Upper lobe of right lung (tissue), 1 donor: ENCODE data around the gene CNNM3. TPM values are rescaled to one million over a fixed set of nuclear protein-coding genes. Genes with fewer than 3 reads are reported as not detected.

Experiments
- ATAC-seq: fragments of 200-7000 bp; cut with Tn5 transposase; one replicate; pipeline ENCODE4 v1.9.1; 2020; ENCODE audit warnings: mild to moderate bottlenecking, moderate library complexity
- DNase-seq: peaks from one replicate; pipeline ENCODE4 v3.0.0-alpha.2; 2020
- H3K27ac ChIP-seq: fragments of 200-600 bp; one replicate; pipeline ENCODE4 v1.8.0; 2022
- H3K27me3 ChIP-seq: fragments of 200-600 bp; one replicate; pipeline ENCODE4 v1.8.0; 2022; ENCODE audit warnings: mild to moderate bottlenecking
- H3K36me3 ChIP-seq: fragments of 200-600 bp; one replicate; pipeline ENCODE4 v1.8.0; 2022
- H3K4me1 ChIP-seq: fragments of 200-600 bp; one replicate; pipeline ENCODE4 v1.8.0; 2022
- H3K4me3 ChIP-seq: fragments of 200-600 bp; one replicate; pipeline ENCODE4 v1.8.0; 2022; ENCODE audit warnings: mild to moderate bottlenecking
- H3K9me3 ChIP-seq: fragments of 200-600 bp; one replicate; pipeline ENCODE4 v1.8.0; 2022
- CTCF ChIP-seq: fragments of 200-600 bp; IDR thresholded peaks from one replicate; pipeline ENCODE4 v1.8.0; 2022; ENCODE audit warnings: antibody characterized with exemption
- intact Hi-C: fragments of 100-400 bp; cut with DNase I; formaldehyde crosslinking; loops from one replicate; pipeline ENCODE4 v1.11.0; 2022
- total RNA-seq: library from RNA; stranded (reverse); fragmentation: NEBNext Ultra II Directional; extraction: Animal tissue kit (Norgen Biotek cat#: 25700); gene quantifications from one replicate; pipeline ENCODE4 v1.2.1, GENCODE V29; 2021
- donor health status: DM: no; HTN: yes; CAD: no; lungs with severe emphysema.

The CNNM3 gene
- total RNA-seq, 1 donor from 2014 or later: 34.1 TPM

- no peaks in the 10 kb centered on the region for H3K9me3 ChIP-seq
- H3K27ac ChIP-seq: peak overlapping the region; percentile 94
- TF ChIP-seq CTCF: no peak
- peaks cover 40% of the 10 kb centered on the region for H3K36me3 ChIP-seq
- no peak for ATAC-seq
- H3K4me3 ChIP-seq: peak overlapping the region; percentile 91
- peaks cover 46% of the 10 kb centered on the region for H3K4me1 ChIP-seq
- intact Hi-C loops: loop anchor here (5.0 kb wide), 1 partner anchor 84 kb away; no protein-coding TSS in a partner anchor
- no peak for DNase-seq
- no peaks in the 10 kb centered on the region for H3K27me3 ChIP-seq
These were observed 51.9 kb downstream of the CNNM3 start for GRCh38 chr2:96867756-96868554.

- ATAC-seq: peak; percentile 77
- H3K4me3 ChIP-seq: peak overlapping the region; percentile 91
- peak; percentile 91 for DNase-seq
- peak; percentile 64 for TF ChIP-seq CTCF
- H3K27ac ChIP-seq: peak overlapping the region; percentile 94
- peaks cover 54% of the 10 kb centered on the region for H3K4me1 ChIP-seq
- intact Hi-C loops: loop anchor here (5.0 kb wide), 1 partner anchor 84 kb away; no protein-coding TSS in a partner anchor
- no peaks in the 10 kb centered on the region for H3K9me3 ChIP-seq
- peaks cover 32% of the 10 kb centered on the region for H3K36me3 ChIP-seq
- H3K27me3 ChIP-seq: no peaks in the 10 kb centered on the region
These were observed 52.6 kb downstream of the CNNM3 start for GRCh38 chr2:96868555-96869280.

- H3K4me1 ChIP-seq: peaks cover 59% of the 10 kb centered on the region
- H3K9me3 ChIP-seq: no peaks in the 10 kb centered on the region
- no peak for TF ChIP-seq CTCF
- peak overlapping the region; percentile 91 for H3K4me3 ChIP-seq
- no peaks in the 10 kb centered on the region for H3K27me3 ChIP-seq
- ATAC-seq: peak; percentile 54
- H3K36me3 ChIP-seq: peaks cover 26% of the 10 kb centered on the region
- peak; percentile 88 for DNase-seq
- peak overlapping the region; percentile 94 for H3K27ac ChIP-seq
- intact Hi-C loops: loop anchor here (5.0 kb wide), 1 partner anchor 83 kb away; no protein-coding TSS in a partner anchor
These were observed 53.3 kb downstream of the CNNM3 start for GRCh38 chr2:96869281-96869821.

GRCh38 chr2:96869822-96870625 lies 54.0 kb downstream of the CNNM3 start, which contains the start of gene SEMA4C:
TSS of gene SEMA4C (minus strand) at chr2:96870080. CDS start at chr2:96867886, 2,194 bp downstream.
- ATAC-seq (peak; percentile 59), DNase-seq (peak; percentile 84)
- TF ChIP-seq CTCF: no peak
- Histone ChIP-seq H3K4me3 (peak within 1 kb of the TSS; percentile 91), H3K27me3 (no peaks in the 10 kb centered on the region), H3K9me3 (no peaks in the 10 kb centered on the region), H3K4me1 (peaks cover 55% of the 10 kb centered on the region), H3K36me3 (peaks cover 19% of the 10 kb centered on the region), H3K27ac (peak within 1 kb of the TSS; percentile 94)
- intact Hi-C loops: loop anchor here (5.0 kb wide), 1 partner anchor 82 kb away; no protein-coding TSS in a partner anchor
